Mesodermal cell (in vitro differentiated cells): ENCODE data around the gene CYTH3.

Experiments
- H3K27ac ChIP-seq: 2 replicates; pipeline ENCODE4 v1.7.0; 2013; ENCODE audit warnings: mild to moderate bottlenecking, low read depth, low read length, moderate library complexity; ENCODE audit not compliant: severe bottlenecking
- H3K36me3 ChIP-seq: 2 replicates; pipeline ENCODE4 v1.7.1; 2013; ENCODE audit warnings: mild to moderate bottlenecking, low read length, moderate library complexity; ENCODE audit not compliant: control insufficient read depth, insufficient read depth
- H3K4me1 ChIP-seq: one replicate; pipeline ENCODE4 v1.7.1; 2013; ENCODE audit warnings: mild to moderate bottlenecking, low read length; ENCODE audit not compliant: insufficient read depth, control insufficient read depth, poor library complexity, severe bottlenecking
- H3K4me3 ChIP-seq: 2 replicates; pipeline ENCODE4 v1.7.0; 2013; ENCODE audit warnings: low read length, control low read depth, mild to moderate bottlenecking; ENCODE audit not compliant: insufficient read depth, poor library complexity, severe bottlenecking; ENCODE audit errors: extremely low read depth
- H3K9me3 ChIP-seq: 2 replicates; pipeline ENCODE4 v1.7.1; 2013; ENCODE audit warnings: mild to moderate bottlenecking, low read length, moderate library complexity; ENCODE audit not compliant: control insufficient read depth
- WGBS, 2 experiments: methylation state at CpG; one replicate each; pipeline ENCODE4 v1.1.5; 2013; ENCODE audit warnings: missing lambda C conversion rate in 2 of 2; ENCODE audit not compliant: insufficient coverage in 2 of 2; 5-methylcytosine and 5-hydroxymethylcytosine counted together

The CYTH3 gene

GRCh38 chr7:6130007-6130587 lies 142.3 kb downstream of the CYTH3 start:
- no peaks in the 10 kb centered on the region for H3K4me1 ChIP-seq
- H3K27ac ChIP-seq: no peak overlapping the region
- 85 to 93% methylated on average over 3 to 4 of the region's 10 CpGs for WGBS, 2 experiments
- peaks cover 69% of the 10 kb centered on the region for H3K36me3 ChIP-seq
- no peak overlapping the region for H3K4me3 ChIP-seq
- H3K9me3 ChIP-seq: no peaks in the 10 kb centered on the region

GRCh38 chr7:6128205-6128604 lies 144.2 kb downstream of the CYTH3 start:
- Histone ChIP-seq H3K9me3 (no peaks in the 10 kb centered on the region), H3K27ac (no peak overlapping the region), H3K4me1 (no peaks in the 10 kb centered on the region), H3K36me3 (peaks cover 70% of the 10 kb centered on the region), H3K4me3 (no peak overlapping the region)
- WGBS, 2 experiments: 100% methylated on average over 1 of the region's 3 CpGs

GRCh38 chr7:6127110-6127490 lies 145.3 kb downstream of the CYTH3 start:
- Histone ChIP-seq H3K9me3 (no peaks in the 10 kb centered on the region), H3K4me1 (no peaks in the 10 kb centered on the region), H3K36me3 (peaks cover 71% of the 10 kb centered on the region), H3K4me3 (no peak overlapping the region), H3K27ac (no peak overlapping the region)
- no CpG with 5 or more reads among the region's 1 CpG for WGBS, 2 experiments

GRCh38 chr7:6123843-6124242 lies 148.6 kb downstream of the CYTH3 start:
- 100% methylated on average over 1 to 2 of the region's 8 CpGs for WGBS, 2 experiments
- Histone ChIP-seq H3K4me1 (no peaks in the 10 kb centered on the region), H3K4me3 (no peak overlapping the region), H3K9me3 (peaks cover 5% of the 10 kb centered on the region), H3K27ac (no peak overlapping the region), H3K36me3 (peaks cover 76% of the 10 kb centered on the region)

GRCh38 chr7:6121141-6121540 lies 151.3 kb downstream of the CYTH3 start:
- no peaks in the 10 kb centered on the region for H3K4me1 ChIP-seq
- H3K36me3 ChIP-seq: peaks cover 83% of the 10 kb centered on the region
- 100% methylated on average over 1 of the region's 2 CpGs for WGBS, 2 experiments
- H3K9me3 ChIP-seq: peaks cover 5% of the 10 kb centered on the region
- H3K27ac ChIP-seq: no peak overlapping the region
- H3K4me3 ChIP-seq: no peak overlapping the region

GRCh38 chr7:6117533-6117932 lies 154.9 kb downstream of the CYTH3 start:
- H3K27ac ChIP-seq: no peak overlapping the region
- peaks cover 5% of the 10 kb centered on the region for H3K9me3 ChIP-seq
- H3K4me3 ChIP-seq: no peak overlapping the region
- no peaks in the 10 kb centered on the region for H3K4me1 ChIP-seq
- 90% methylated on average over 2 of the region's 2 CpGs; no CpG with 5 or more reads in 1 of the 2 experiments for WGBS, 2 experiments
- peaks cover 93% of the 10 kb centered on the region for H3K36me3 ChIP-seq

GRCh38 chr7:6116211-6116610 lies 156.2 kb downstream of the CYTH3 start:
- WGBS, 2 experiments: 100% methylated on average over 1 of the region's 2 CpGs; no CpG with 5 or more reads in 1 of the 2 experiments
- no peak overlapping the region for H3K27ac ChIP-seq
- H3K4me1 ChIP-seq: no peaks in the 10 kb centered on the region
- H3K4me3 ChIP-seq: no peak overlapping the region
- peaks cover 91% of the 10 kb centered on the region for H3K36me3 ChIP-seq
- H3K9me3 ChIP-seq: peaks cover 4% of the 10 kb centered on the region
